H1 (cell line): ENCODE measurements around the gene IKZF3. TPM values are rescaled to one million over a fixed set of nuclear protein-coding genes. Genes with fewer than 3 reads are reported as not detected.
A peak's percentile ranks its signal among the peaks of the same experiment; 100 is the strongest.

ENCODE experiments used
- CTCF ChIA-PET: fragments of 300-600 bp; sonication (Branson Sonifier 250); formaldehyde crosslinking; loops from one replicate; lab custom pipeline; 2021; ENCODE audit not compliant: partially characterized antibody; lab: Charles Lee
- POLR2A ChIA-PET: fragments of 300-600 bp; sonication (Branson Sonifier 250); formaldehyde crosslinking; loops from one replicate; lab custom pipeline; 2021; ENCODE audit warnings: inconsistent platforms; ENCODE audit not compliant: partially characterized antibody; lab: Charles Lee
- DNase-seq, 2 experiments: peaks; one replicate each; pipeline versions ENCODE4 v3.0.0 to v3.0.0-alpha.2; 2010 to 2022; ENCODE audit warnings: low spot score in 2 of 2, low read depth in 1 of 2, mixed read lengths in 1 of 2
- FAIRE-seq: peaks from 2 replicates; lab custom pipeline; 2011; peaks lifted over from hg19 to GRCh38; lab: Jason Lieb, UNC
- H2AFZ ChIP-seq: 2 replicates; pipeline ENCODE4 v1.8.1; 2012; ENCODE audit warnings: low read length, inconsistent platforms
- H2AK5ac ChIP-seq: 2 replicates; pipeline ENCODE4 v1.6.1; 2013; ENCODE audit warnings: low read depth, low read length
- H2BK120ac ChIP-seq: replicated peaks from 2 replicates; pipeline ENCODE3; 2013; ENCODE audit warnings: low read depth, low read length, inconsistent platforms
- H2BK12ac ChIP-seq: 2 replicates; pipeline ENCODE4 v1.6.1; 2013; ENCODE audit warnings: low read depth, low read length
- H2BK15ac ChIP-seq: 2 replicates; pipeline ENCODE4 v1.6.1; 2013; ENCODE audit warnings: low read length
- H2BK20ac ChIP-seq: 2 replicates; pipeline ENCODE4 v1.6.1; 2013; ENCODE audit warnings: low read length
- H2BK5ac ChIP-seq: 2 replicates; pipeline ENCODE4 v1.6.1; 2013; ENCODE audit warnings: low read depth, low read length
- H3K14ac ChIP-seq: 2 replicates; pipeline ENCODE4 v1.6.1; 2013; ENCODE audit warnings: inconsistent platforms; ENCODE audit not compliant: insufficient read length
- H3K18ac ChIP-seq: 2 replicates; pipeline ENCODE4 v1.6.1; 2013; ENCODE audit warnings: low read length; ENCODE audit errors: extremely low read depth
- H3K23ac ChIP-seq: 2 replicates; pipeline ENCODE4 v1.6.1; 2013; ENCODE audit warnings: inconsistent platforms; ENCODE audit not compliant: insufficient read length
- H3K23me2 ChIP-seq: 2 replicates; pipeline ENCODE4 v1.6.1; 2013; ENCODE audit warnings: low read depth, low read length
- H3K27ac ChIP-seq: 2 replicates; pipeline ENCODE4 v1.6.1; 2011; ENCODE audit warnings: low read depth, low read length, inconsistent platforms
- H3K27me3 ChIP-seq, 4 experiments: replicated peaks in 1 of 4; 1 replicate in 1 of 4; 2 replicates in 3 of 4; pipeline versions ENCODE4 v1.6.1 to v1.8.1; 2011 to 2013; ENCODE audit warnings: low read length in 3 of 4, mild to moderate bottlenecking in 3 of 4, inconsistent platforms in 2 of 4, mixed read lengths in 2 of 4, moderate library complexity in 1 of 4; ENCODE audit not compliant: control insufficient read depth in 3 of 4, insufficient read depth in 3 of 4; ENCODE audit errors: extremely low read depth in 1 of 4
- H3K36me3 ChIP-seq, 4 experiments: 2 replicates each; pipeline versions ENCODE4 v1.6.1 to v1.8.1; 2011 to 2013; ENCODE audit warnings: mild to moderate bottlenecking in 4 of 4, low read length in 3 of 4, moderate library complexity in 2 of 4, control low read depth in 1 of 4, inconsistent platforms in 1 of 4; ENCODE audit not compliant: insufficient read depth in 4 of 4, control insufficient read depth in 2 of 4
- H3K4ac ChIP-seq: replicated peaks from 2 replicates; pipeline ENCODE3; 2013; ENCODE audit warnings: low read length, low read depth, mixed read lengths, inconsistent platforms; ENCODE audit not compliant: insufficient read length
- H3K4me1 ChIP-seq, 4 experiments: replicated peaks in 1 of 4; 1 replicate in 1 of 4; 2 replicates in 3 of 4; pipeline versions ENCODE4 v1.6.1 to v1.8.1; 2011 to 2013; ENCODE audit warnings: low read length in 3 of 4, inconsistent platforms in 2 of 4, mixed read lengths in 1 of 4; ENCODE audit not compliant: insufficient read depth in 4 of 4, control insufficient read depth in 3 of 4
- H3K4me2 ChIP-seq, 2 experiments: 2 replicates each; pipeline versions ENCODE4 v1.6.1 to v1.8.1; 2011 to 2013; ENCODE audit warnings: low read depth in 2 of 2, low read length in 2 of 2, control low read depth in 1 of 2, inconsistent platforms in 1 of 2, mild to moderate bottlenecking in 1 of 2; ENCODE audit not compliant: insufficient read depth in 1 of 2
- H3K4me3 ChIP-seq, 4 experiments: fragments of 200-600, 300-600 bp in 1 of 4; sonication (generic), shearing (Covaris generic), sonication (Bioruptor Twin) in 1 of 4; 2 replicates each; pipeline versions ENCODE4 v1.5.1 to v1.8.1; 2011 to 2016; ENCODE audit warnings: low read length in 4 of 4, low read depth in 3 of 4, control low read depth in 2 of 4, inconsistent platforms in 2 of 4, mild to moderate bottlenecking in 2 of 4, mixed read lengths in 1 of 4, moderate library complexity in 1 of 4; ENCODE audit not compliant: insufficient read depth in 2 of 4; ENCODE audit errors: extremely low read depth in 1 of 4
- H3K56ac ChIP-seq: replicated peaks from 2 replicates; pipeline ENCODE3; 2013; ENCODE audit warnings: low read depth, mild to moderate bottlenecking, mixed read lengths, low read length, inconsistent platforms; ENCODE audit not compliant: insufficient read length
- H3K79me1 ChIP-seq: 2 replicates; pipeline ENCODE4 v1.6.1; 2013; ENCODE audit warnings: low read depth, low read length, control low read depth
- H3K79me2 ChIP-seq, 2 experiments: 2 replicates each; pipeline versions ENCODE4 v1.6.1 to v1.8.1; 2012 to 2013; ENCODE audit warnings: low read length in 2 of 2, mild to moderate bottlenecking in 2 of 2, inconsistent platforms in 1 of 2; ENCODE audit not compliant: insufficient read depth in 2 of 2, control insufficient read depth in 1 of 2
- H3K9ac ChIP-seq, 4 experiments: replicated peaks in 1 of 4; 1 replicate in 1 of 4; 2 replicates in 3 of 4; pipeline versions ENCODE4 v1.6.1 to v1.8.1; 2011 to 2013; ENCODE audit warnings: low read depth in 3 of 4, low read length in 3 of 4, control low read depth in 2 of 4, mild to moderate bottlenecking in 2 of 4, moderate library complexity in 2 of 4, inconsistent platforms in 1 of 4; ENCODE audit errors: extremely low read depth in 1 of 4
- H3K9me3 ChIP-seq, 2 experiments: 2 replicates each; pipeline versions ENCODE4 v1.6.1 to v1.8.1; 2012 to 2013; ENCODE audit warnings: mild to moderate bottlenecking in 2 of 2, moderate library complexity in 2 of 2, control low read depth in 1 of 2, inconsistent platforms in 1 of 2, low read depth in 1 of 2, low read length in 1 of 2, mixed read lengths in 1 of 2; ENCODE audit not compliant: insufficient read depth in 2 of 2
- H4K20me1 ChIP-seq, 2 experiments: replicated peaks in 1 of 2; 2 replicates each; pipeline versions ENCODE3 to v1.8.1; 2011 to 2013; ENCODE audit warnings: inconsistent platforms in 2 of 2, low read length in 2 of 2, mild to moderate bottlenecking in 1 of 2; ENCODE audit not compliant: insufficient read depth in 2 of 2, control insufficient read depth in 1 of 2
- H4K5ac ChIP-seq: 2 replicates; pipeline ENCODE4 v1.6.1; 2013; ENCODE audit warnings: low read length, low read depth, mixed read lengths, inconsistent platforms; ENCODE audit not compliant: insufficient read length
- H4K8ac ChIP-seq: 2 replicates; pipeline ENCODE4 v1.8.0; 2013; ENCODE audit warnings: mild to moderate bottlenecking, moderate library complexity, low read length, inconsistent platforms; ENCODE audit not compliant: insufficient read depth; ENCODE audit errors: extremely low read depth
- H4K91ac ChIP-seq: replicated peaks from 2 replicates; pipeline ENCODE3; 2013; ENCODE audit warnings: low read length, mixed read lengths, inconsistent platforms; ENCODE audit not compliant: insufficient read length
- ASH2L ChIP-seq: fragments of 200-600, 300-600 bp; sonication (generic); IDR thresholded peaks from one replicate; pipeline ENCODE4 v1.7.1; 2017; ENCODE audit warnings: low read length
- EGR1 ChIP-seq: IDR thresholded peaks from 2 replicates; pipeline ENCODE4 v1.6.1; 2011; ENCODE audit warnings: low read depth, low read length, borderline replicate concordance
- POLR2AphosphoS5 ChIP-seq: IDR thresholded peaks from 2 replicates; pipeline ENCODE4 v1.6.1; 2011; ENCODE audit warnings: low read depth, low read length
- SP4 ChIP-seq: IDR thresholded peaks from 2 replicates; pipeline ENCODE4 v1.6.1; 2012; ENCODE audit warnings: low read length, inconsistent platforms
- WGBS, 2 experiments: shearing (Covaris generic) in 1 of 2; methylation state at CpG; one replicate each; pipeline versions ENCODE4 v1.1.6 to v1.1.7; 2013 to 2015; ENCODE audit warnings: low lambda C conversion rate in 2 of 2, mixed read lengths in 2 of 2, inconsistent platforms in 1 of 2, low coverage in 1 of 2, missing lambda C conversion rate in 1 of 2; ENCODE audit not compliant: insufficient replicate concordance in 2 of 2, insufficient coverage in 1 of 2, insufficient read length in 1 of 2; ENCODE audit errors: extremely low coverage in 1 of 2, missing lambda C conversion rate in 1 of 2; 5-methylcytosine and 5-hydroxymethylcytosine counted together
- polyA plus RNA-seq, 7 experiments: library from polyadenylated mRNA; depleted of rRNA in 3 of 7; stranded (reverse) in 5 of 7; unstranded in 2 of 7; fragments of >200 nt in 5 of 7; fragments of 200-250 nt in 2 of 7; gene quantifications; 1 replicate in 5 of 7; 2 replicates in 1 of 7; 4 replicates in 1 of 7; pipeline versions ENCODE4 v1.2.1 to v1.2.3, GENCODE V29; 2011 to 2013; ENCODE audit warnings: missing spikeins in 2 of 7, mixed read lengths in 2 of 7
- total RNA-seq: library from RNA; stranded (reverse); fragmentation: NEBNext Ultra II Directional; extraction: Animal tissue kit (Norgen Biotek cat#: 25700); gene quantifications from 2 replicates; pipeline ENCODE4 v1.2.1, GENCODE V29; 2021

IKZF3 gene
- total and polyA plus RNA-seq, 2 of the 8 experiments (the other 6 are each of a cell fraction or from before 2014, with no cell fraction given), result 0.23 to 0.56 TPM

DNA sequence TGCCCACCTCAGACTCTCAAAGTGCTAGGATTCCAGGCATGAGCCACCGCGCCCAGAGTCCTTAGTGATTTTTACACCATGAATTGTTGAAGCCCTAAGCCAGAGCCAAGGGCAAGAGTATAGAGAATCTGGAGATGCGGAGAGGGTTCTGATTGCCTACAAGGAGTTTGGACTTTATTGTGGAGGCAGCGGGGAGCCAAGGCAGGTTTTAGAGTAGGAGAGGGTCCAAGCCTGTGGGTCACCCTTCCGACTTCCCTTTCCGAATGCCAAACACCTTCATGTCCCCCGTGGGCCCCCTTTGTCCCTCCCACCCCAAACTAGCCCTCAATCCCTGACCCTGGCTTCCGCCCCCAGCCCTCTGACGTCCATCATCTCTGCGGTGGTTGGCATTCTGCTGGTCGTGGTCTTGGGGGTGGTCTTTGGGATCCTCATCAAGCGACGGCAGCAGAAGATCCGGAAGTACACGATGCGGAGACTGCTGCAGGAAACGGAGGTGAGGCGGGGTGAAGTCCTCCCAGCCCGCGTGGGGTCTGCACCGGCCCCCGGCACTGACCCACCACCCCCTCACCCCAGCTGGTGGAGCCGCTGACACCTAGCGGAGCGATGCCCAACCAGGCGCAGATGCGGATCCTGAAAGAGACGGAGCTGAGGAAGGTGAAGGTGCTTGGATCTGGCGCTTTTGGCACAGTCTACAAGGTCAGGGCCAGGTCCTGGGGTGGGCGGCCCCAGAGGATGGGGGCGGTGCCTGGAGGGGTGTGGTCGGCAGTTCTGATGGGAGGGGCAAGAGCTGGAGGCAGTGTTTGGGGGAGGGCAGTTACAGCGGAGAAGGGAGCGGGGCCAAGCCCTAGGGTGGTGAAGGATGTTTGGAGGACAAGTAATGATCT, 140.9 kb downstream of the IKZF3 start:
- H2BK5ac ChIP-seq, result no peak overlapping the region
- FAIRE-seq (no peak), DNase-seq (peak in 1 of 2 experiments; percentile 81)
- peaks cover 0 to 7% (median 4%) of the 10 kb centered on the region in 4 experiments; a peak in 6 of 7 replicates for H3K4me1 ChIP-seq
- no peak overlapping the region for H3K4ac ChIP-seq
- H3K23me2 ChIP-seq, result no peaks in the 10 kb centered on the region
- no peak overlapping the region for H3K14ac ChIP-seq
- H2AK5ac ChIP-seq, result no peak overlapping the region
- ChIA-PET POLR2A (interaction anchor here (0.7 to 1.6 kb wide), 13 partner anchors 10 to 51 kb away, joined by 3 to 6 read pairs (median 3); partner anchors contain the start of gene ERBB2), CTCF (interaction anchor here (0.6 to 2.0 kb wide), 5 partner anchors 10 to 69 kb away, joined by 3 to 4 read pairs (median 3); no protein-coding TSS in a partner anchor)
- H3K4me3 ChIP-seq, result no peak overlapping the region
- no peak overlapping the region for H3K18ac ChIP-seq
- H3K23ac ChIP-seq, result no peak overlapping the region
- H3K9me3 ChIP-seq, result no peaks in the 10 kb centered on the region
- no peak overlapping the region for H2BK120ac ChIP-seq
- no peak overlapping the region for H4K91ac ChIP-seq
- H4K5ac ChIP-seq, result no peak overlapping the region
- TF ChIP-seq POLR2AphosphoS5, result 0 out of 2 replicates have a peak, but pooled peaks have one; percentile 51
- TF ChIP-seq EGR1, result no peak
- no peak for TF ChIP-seq SP4
- no peak for TF ChIP-seq ASH2L
- H4K8ac ChIP-seq, result no peak overlapping the region; the same call in 1 of the 2 replicates
- H3K4me2 ChIP-seq, result no peak overlapping the region
- H3K36me3 ChIP-seq, result peaks cover 32 to 76% (median 57%) of the 10 kb centered on the region in 4 experiments
- H3K56ac ChIP-seq, result no peak overlapping the region
- H3K27me3 ChIP-seq, result no peaks in the 10 kb centered on the region
- no peak overlapping the region for H3K27ac ChIP-seq
- H2BK20ac ChIP-seq, result no peak overlapping the region
- 83% methylated on average over 24 of the region's 34 CpGs; no CpG with 5 or more reads in 1 of the 2 experiments for WGBS, 2 experiments
- no peak overlapping the region for H2BK12ac ChIP-seq
- H3K9ac ChIP-seq, result no peak overlapping the region
- H4K20me1 ChIP-seq, result peaks cover 10 to 18% of the 10 kb centered on the region in 2 experiments
- peaks cover 2% of the 10 kb centered on the region for H3K79me1 ChIP-seq
- no peaks in the 10 kb centered on the region for H3K79me2 ChIP-seq
- no peak overlapping the region for H2AFZ ChIP-seq
- H2BK15ac ChIP-seq, result no peak overlapping the region
